Central memory CD8-positive, alpha-beta T cell (primary cell): ENCODE measurements around the gene ABL1.

Source experiments
- ATAC-seq: fragments of 150-1000 bp; cut with Tn5 transposase; replicated peaks from 2 replicates; pipeline ENCODE4 v1.10.0; 2022; ENCODE audit warnings: mild to moderate bottlenecking, moderate FRiP score, moderate number of reproducible peaks; ENCODE audit not compliant: poor library complexity, severe bottlenecking; ENCODE audit errors: extremely low read depth
- DNase-seq, 2 donors: peaks; one replicate each; pipeline ENCODE4 v3.0.0; 2021; ENCODE audit warnings: low spot score in 2 of 2
- H3K27ac Mint-ChIP-seq: one replicate; pipeline ENCODE4 v1.8.0; 2022; ENCODE audit warnings: low read depth, mild to moderate bottlenecking, moderate library complexity, mixed read lengths
- H3K27me3 Mint-ChIP-seq: one replicate; pipeline ENCODE4 v1.8.0; 2022; ENCODE audit warnings: mixed read lengths
- H3K36me3 Mint-ChIP-seq: one replicate; pipeline ENCODE4 v1.8.0; 2022; ENCODE audit warnings: mild to moderate bottlenecking, moderate library complexity, mixed read lengths; ENCODE audit not compliant: insufficient read depth
- H3K4me1 Mint-ChIP-seq: one replicate; pipeline ENCODE4 v1.8.0; 2022; ENCODE audit warnings: mixed read lengths
- H3K4me3 Mint-ChIP-seq: one replicate; pipeline ENCODE4 v1.8.0; 2022; ENCODE audit warnings: mild to moderate bottlenecking, moderate library complexity, mixed read lengths
- H3K9me3 Mint-ChIP-seq: one replicate; pipeline ENCODE4 v1.8.0; 2022; ENCODE audit warnings: mixed read lengths

The ABL1 gene

GRCh38 chr9:130911254-130912049, 76.4 kb downstream of the ABL1 start:
- H3K36me3 Mint-ChIP-seq, result no peaks in the 10 kb centered on the region
- DNase-seq, result no peak
- H3K9me3 Mint-ChIP-seq, result no peaks in the 10 kb centered on the region
- H3K27ac Mint-ChIP-seq, result no peak overlapping the region
- H3K27me3 Mint-ChIP-seq, result peaks cover 13% of the 10 kb centered on the region
- ATAC-seq, result no peak
- H3K4me3 Mint-ChIP-seq, result no peak overlapping the region
- H3K4me1 Mint-ChIP-seq, result no peaks in the 10 kb centered on the region

GRCh38 chr9:130912932-130913598, 78.0 kb downstream of the ABL1 start:
- no peak overlapping the region for H3K27ac Mint-ChIP-seq
- no peaks in the 10 kb centered on the region for H3K4me1 Mint-ChIP-seq
- H3K9me3 Mint-ChIP-seq, result no peaks in the 10 kb centered on the region
- H3K4me3 Mint-ChIP-seq, result no peak overlapping the region
- no peak for DNase-seq
- H3K27me3 Mint-ChIP-seq, result peaks cover 11% of the 10 kb centered on the region
- ATAC-seq, result no peak
- H3K36me3 Mint-ChIP-seq, result no peaks in the 10 kb centered on the region

GRCh38 chr9:130913599-130914416, 78.8 kb downstream of the ABL1 start:
- H3K27ac Mint-ChIP-seq, result no peak overlapping the region
- no peak overlapping the region for H3K4me3 Mint-ChIP-seq
- peaks cover 11% of the 10 kb centered on the region for H3K27me3 Mint-ChIP-seq
- no peaks in the 10 kb centered on the region for H3K36me3 Mint-ChIP-seq
- ATAC-seq, result no peak
- no peak for DNase-seq
- no peaks in the 10 kb centered on the region for H3K9me3 Mint-ChIP-seq
- H3K4me1 Mint-ChIP-seq, result no peaks in the 10 kb centered on the region

GRCh38 chr9:130914417-130915095, 79.5 kb downstream of the ABL1 start:
- Mint-ChIP-seq H3K4me1 (no peaks in the 10 kb centered on the region), H3K9me3 (no peaks in the 10 kb centered on the region), H3K27ac (no peak overlapping the region), H3K4me3 (no peak overlapping the region), H3K27me3 (peaks cover 11% of the 10 kb centered on the region), H3K36me3 (no peaks in the 10 kb centered on the region)
- DNase-seq (no peak), ATAC-seq (no peak)

- no peaks in the 10 kb centered on the region for H3K9me3 Mint-ChIP-seq
- no peak overlapping the region for H3K4me3 Mint-ChIP-seq
- no peak overlapping the region for H3K27ac Mint-ChIP-seq
- DNase-seq (no peak), ATAC-seq (no peak)
- H3K36me3 Mint-ChIP-seq, result no peaks in the 10 kb centered on the region
- H3K27me3 Mint-ChIP-seq, result peaks cover 11% of the 10 kb centered on the region
- no peaks in the 10 kb centered on the region for H3K4me1 Mint-ChIP-seq
Observed at GRCh38 chr9:130915096-130915447, 80.0 kb downstream of the ABL1 start.

GRCh38 chr9:130917168-130917960, 82.3 kb downstream of the ABL1 start:
- ATAC-seq, result no peak
- H3K27me3 Mint-ChIP-seq, result peaks cover 33% of the 10 kb centered on the region
- H3K27ac Mint-ChIP-seq, result no peak overlapping the region
- no peaks in the 10 kb centered on the region for H3K4me1 Mint-ChIP-seq
- no peak overlapping the region for H3K4me3 Mint-ChIP-seq
- H3K9me3 Mint-ChIP-seq, result no peaks in the 10 kb centered on the region
- H3K36me3 Mint-ChIP-seq, result no peaks in the 10 kb centered on the region
- DNase-seq, result no peak

- Mint-ChIP-seq H3K9me3 (no peaks in the 10 kb centered on the region), H3K27me3 (peaks cover 42% of the 10 kb centered on the region), H3K36me3 (no peaks in the 10 kb centered on the region), H3K4me3 (no peak overlapping the region), H3K4me1 (no peaks in the 10 kb centered on the region), H3K27ac (no peak overlapping the region)
- no peak for DNase-seq
- no peak for ATAC-seq
Observed at GRCh38 chr9:130918101-130918825, 83.2 kb downstream of the ABL1 start.

GRCh38 chr9:130918826-130919558, 83.9 kb downstream of the ABL1 start:
- no peak for ATAC-seq
- Mint-ChIP-seq H3K4me1 (no peaks in the 10 kb centered on the region), H3K36me3 (no peaks in the 10 kb centered on the region), H3K27ac (no peak overlapping the region), H3K27me3 (peaks cover 43% of the 10 kb centered on the region), H3K4me3 (no peak overlapping the region), H3K9me3 (no peaks in the 10 kb centered on the region)
- DNase-seq, result no peak

GRCh38 chr9:130919559-130920145, 84.6 kb downstream of the ABL1 start:
- ATAC-seq, result no peak
- Mint-ChIP-seq H3K4me3 (no peak overlapping the region), H3K9me3 (no peaks in the 10 kb centered on the region), H3K4me1 (no peaks in the 10 kb centered on the region), H3K27ac (no peak overlapping the region), H3K36me3 (no peaks in the 10 kb centered on the region), H3K27me3 (peaks cover 43% of the 10 kb centered on the region)
- no peak for DNase-seq

- Mint-ChIP-seq H3K4me1 (no peaks in the 10 kb centered on the region), H3K4me3 (no peak overlapping the region), H3K36me3 (no peaks in the 10 kb centered on the region), H3K27me3 (peaks cover 43% of the 10 kb centered on the region), H3K27ac (no peak overlapping the region), H3K9me3 (no peaks in the 10 kb centered on the region)
- no peak for ATAC-seq
- DNase-seq, result no peak
Observed at GRCh38 chr9:130920233-130920632, 85.2 kb downstream of the ABL1 start.
